Measurements from ENCODE around the gene CDT1.
"Not testable (repeated sequence)": the region's sequence is repeated elsewhere in the genome, so short reads cannot be mapped to it uniquely, and the experiment has no call there.

The CDT1 gene

DNA sequence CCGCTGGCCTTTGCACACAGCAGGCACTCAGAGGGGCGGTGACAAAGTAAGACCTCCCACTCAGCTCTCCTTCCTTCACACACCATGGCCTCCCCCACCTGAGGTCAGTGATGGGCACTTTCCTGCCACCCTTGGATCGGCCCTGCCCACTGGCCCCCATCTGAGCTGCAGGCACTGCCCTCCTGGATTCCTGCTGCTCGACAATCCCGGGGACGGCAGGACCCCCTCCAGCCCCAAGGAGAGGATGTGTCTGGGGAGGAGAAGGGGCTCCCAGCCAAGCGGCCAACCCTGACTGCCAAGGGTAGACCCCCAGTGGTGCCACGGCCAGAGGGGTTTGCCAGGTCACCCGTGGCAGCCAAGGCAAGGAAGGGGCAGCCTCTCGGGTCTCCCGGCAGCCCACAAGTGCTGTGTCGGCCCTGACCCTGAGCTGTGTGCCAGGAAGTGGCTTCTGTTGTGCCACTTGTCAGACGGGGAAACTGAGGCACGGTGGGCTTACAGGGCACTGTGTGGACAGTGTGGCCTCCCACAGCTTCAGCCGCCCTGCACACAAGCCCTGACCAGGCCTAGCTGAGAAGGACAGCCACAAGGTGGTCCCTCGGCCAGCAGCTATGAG lies 41.2 kb upstream of the CDT1 start:
- ATAC-seq (replicated peaks; ENCODE audit: extremely low read depth, poor library complexity, severe bottlenecking) (no peak), DNase-seq (ENCODE audit: low spot score in 2 of 2) (no peak)
- Mint-ChIP-seq H3K27me3 (no peaks in the 10 kb centered on the region), H3K9me3 (no peaks in the 10 kb centered on the region), H3K4me3 (no peak overlapping the region), H3K36me3 (ENCODE audit: insufficient read depth) (peaks cover 13% of the 10 kb centered on the region), H3K27ac (ENCODE audit: low read depth) (no peak overlapping the region), H3K4me1 (peaks cover 45% of the 10 kb centered on the region)

DNA sequence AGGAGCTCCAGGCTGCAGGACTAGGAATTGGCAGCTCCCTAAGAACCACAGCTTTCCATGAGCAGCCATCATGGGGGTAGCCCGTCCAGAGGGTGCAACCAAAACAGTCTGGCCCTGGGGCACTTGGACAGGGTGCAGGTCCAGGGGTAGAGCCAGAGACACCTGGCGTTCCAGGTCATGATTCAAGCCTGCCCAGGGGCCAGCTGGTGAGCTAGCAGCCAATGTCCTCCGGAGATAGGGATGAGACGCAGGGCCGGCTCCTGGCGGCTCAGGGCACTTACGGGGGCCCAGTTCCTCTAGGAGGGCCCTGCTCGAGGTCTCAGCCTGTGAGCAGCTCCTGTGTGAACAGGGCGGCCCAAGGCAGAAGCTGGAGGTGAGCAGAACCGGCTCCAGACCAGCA lies 40.6 kb upstream of the CDT1 start:
- H3K27ac Mint-ChIP-seq (ENCODE audit: low read depth) = no peak overlapping the region
- H3K4me1 Mint-ChIP-seq = peaks cover 49% of the 10 kb centered on the region
- no peaks in the 10 kb centered on the region for H3K9me3 Mint-ChIP-seq
- no peak overlapping the region for H3K4me3 Mint-ChIP-seq
- no peak for DNase-seq (ENCODE audit: low spot score in 2 of 2)
- ATAC-seq (replicated peaks; ENCODE audit: extremely low read depth, poor library complexity, severe bottlenecking) = no peak
- no peaks in the 10 kb centered on the region for H3K27me3 Mint-ChIP-seq
- peaks cover 13% of the 10 kb centered on the region for H3K36me3 Mint-ChIP-seq (ENCODE audit: insufficient read depth)

DNA sequence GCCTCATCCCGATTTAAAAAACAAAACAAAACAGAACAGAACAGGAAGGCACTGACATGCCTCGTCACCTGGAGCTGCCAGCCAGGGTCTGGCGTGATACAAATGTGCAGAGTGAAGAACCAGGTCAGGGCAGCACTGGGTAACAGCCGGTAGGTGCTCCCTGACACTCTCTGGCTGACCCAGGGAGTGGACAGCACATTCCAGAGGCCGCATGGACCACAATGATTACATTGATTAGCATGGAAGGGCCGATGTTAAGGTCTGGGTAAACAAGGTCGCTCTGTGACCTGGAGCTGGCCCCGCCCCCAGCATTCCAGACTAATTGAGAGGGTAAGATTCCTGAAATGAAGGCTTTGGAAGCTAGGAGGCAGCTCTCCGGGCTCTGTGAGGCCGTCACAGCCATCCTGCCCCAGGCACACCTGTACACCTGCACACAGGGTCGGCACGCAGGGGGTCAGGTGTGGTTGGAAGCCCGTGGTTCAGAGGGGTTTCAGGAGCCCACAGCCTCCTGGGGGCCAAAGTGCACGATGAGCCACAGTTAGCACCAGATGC lies 40.0 kb upstream of the CDT1 start:
- Mint-ChIP-seq H3K27me3 (no peaks in the 10 kb centered on the region), H3K4me1 (peaks cover 44% of the 10 kb centered on the region), H3K4me3 (no peak overlapping the region), H3K9me3 (no peaks in the 10 kb centered on the region), H3K36me3 (ENCODE audit: insufficient read depth) (peaks cover 13% of the 10 kb centered on the region), H3K27ac (ENCODE audit: low read depth) (no peak overlapping the region)
- ATAC-seq (replicated peaks; ENCODE audit: extremely low read depth, poor library complexity, severe bottlenecking) = no peak
- no peak for DNase-seq (ENCODE audit: low spot score in 2 of 2)

DNA sequence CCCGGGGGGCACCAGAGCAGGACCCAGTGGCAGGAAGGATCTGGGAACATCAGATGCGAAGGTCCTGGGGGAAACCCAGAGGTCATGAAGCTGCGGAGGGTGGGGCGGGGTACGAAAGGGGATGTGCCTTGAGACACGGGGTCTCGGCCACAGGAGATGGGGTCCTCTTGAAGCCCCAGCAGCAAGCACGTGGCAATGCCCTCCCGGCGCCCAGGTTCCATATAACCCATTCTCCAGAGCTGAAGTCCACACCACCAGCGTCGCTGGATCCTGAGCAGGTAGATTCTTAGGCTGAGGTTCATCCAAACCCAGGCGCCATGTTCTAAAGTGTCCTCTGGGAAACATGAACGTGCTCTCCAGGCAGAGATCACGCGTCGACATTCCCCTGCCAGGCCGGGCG lies 39.5 kb upstream of the CDT1 start:
- no peak overlapping the region for H3K27ac Mint-ChIP-seq (ENCODE audit: low read depth)
- H3K36me3 Mint-ChIP-seq (ENCODE audit: insufficient read depth) = peaks cover 13% of the 10 kb centered on the region
- DNase-seq (ENCODE audit: low spot score in 2 of 2) = no peak
- no peak for ATAC-seq (replicated peaks; ENCODE audit: extremely low read depth, poor library complexity, severe bottlenecking)
- no peaks in the 10 kb centered on the region for H3K9me3 Mint-ChIP-seq
- H3K4me3 Mint-ChIP-seq = no peak overlapping the region
- no peaks in the 10 kb centered on the region for H3K27me3 Mint-ChIP-seq
- H3K4me1 Mint-ChIP-seq = peaks cover 39% of the 10 kb centered on the region

DNA sequence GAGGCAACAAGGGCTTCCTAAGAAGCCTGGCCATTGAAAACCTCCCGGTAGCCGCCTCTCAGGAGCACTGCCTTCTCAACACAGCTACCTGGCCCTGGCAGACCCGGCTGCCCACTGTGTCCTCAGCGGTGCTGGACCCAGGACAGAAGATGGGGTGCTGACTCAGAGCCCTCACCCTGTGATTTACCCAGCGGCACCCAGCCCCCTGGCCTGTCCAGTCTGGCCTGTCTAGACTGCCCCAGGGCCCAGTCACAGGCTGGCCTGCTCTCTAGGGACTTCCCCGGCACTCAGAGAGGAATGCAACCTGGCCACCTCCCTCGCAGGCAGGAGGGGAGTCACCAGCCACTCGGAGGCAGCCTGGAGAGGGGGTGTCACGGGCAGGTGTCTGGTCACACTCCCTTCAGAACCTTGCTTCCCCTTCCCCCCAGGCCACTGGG lies 38.7 kb upstream of the CDT1 start:
- Mint-ChIP-seq H3K9me3 (no peaks in the 10 kb centered on the region), H3K4me3 (no peak overlapping the region), H3K27me3 (no peaks in the 10 kb centered on the region), H3K36me3 (ENCODE audit: insufficient read depth) (peaks cover 13% of the 10 kb centered on the region), H3K4me1 (peaks cover 37% of the 10 kb centered on the region), H3K27ac (ENCODE audit: low read depth) (no peak overlapping the region)
- DNase-seq (ENCODE audit: low spot score in 2 of 2) (no peak), ATAC-seq (replicated peaks; ENCODE audit: extremely low read depth, poor library complexity, severe bottlenecking) (no peak)

DNA sequence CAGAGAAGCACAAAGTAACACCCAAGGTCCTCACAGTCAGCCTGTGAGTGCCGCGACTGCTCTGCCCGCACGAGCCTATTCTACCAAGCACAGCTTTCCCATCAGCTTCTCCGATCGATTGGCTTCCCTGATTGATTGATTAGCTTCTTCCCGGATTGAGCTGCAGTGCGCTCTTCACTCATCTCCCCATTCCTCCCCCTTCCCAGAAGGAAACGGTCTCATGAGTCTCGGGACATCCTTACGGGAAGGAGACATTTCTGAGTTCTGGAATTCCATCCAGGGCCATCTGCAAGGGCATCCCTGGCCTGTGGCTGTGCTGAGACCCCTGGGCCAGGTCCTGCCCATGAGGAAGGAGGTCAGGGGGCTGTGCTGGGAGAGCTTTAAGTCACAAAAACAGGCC lies 36.6 kb upstream of the CDT1 start:
- H3K9me3 Mint-ChIP-seq = no peaks in the 10 kb centered on the region
- peaks cover 39% of the 10 kb centered on the region for H3K4me1 Mint-ChIP-seq
- H3K36me3 Mint-ChIP-seq (ENCODE audit: insufficient read depth) = peaks cover 13% of the 10 kb centered on the region
- ATAC-seq (replicated peaks; ENCODE audit: extremely low read depth, poor library complexity, severe bottlenecking) = no peak
- DNase-seq (ENCODE audit: low spot score in 2 of 2) = no peak
- no peaks in the 10 kb centered on the region for H3K27me3 Mint-ChIP-seq
- H3K27ac Mint-ChIP-seq (ENCODE audit: low read depth) = peak overlapping the region; percentile 74
- H3K4me3 Mint-ChIP-seq = no peak overlapping the region

DNA sequence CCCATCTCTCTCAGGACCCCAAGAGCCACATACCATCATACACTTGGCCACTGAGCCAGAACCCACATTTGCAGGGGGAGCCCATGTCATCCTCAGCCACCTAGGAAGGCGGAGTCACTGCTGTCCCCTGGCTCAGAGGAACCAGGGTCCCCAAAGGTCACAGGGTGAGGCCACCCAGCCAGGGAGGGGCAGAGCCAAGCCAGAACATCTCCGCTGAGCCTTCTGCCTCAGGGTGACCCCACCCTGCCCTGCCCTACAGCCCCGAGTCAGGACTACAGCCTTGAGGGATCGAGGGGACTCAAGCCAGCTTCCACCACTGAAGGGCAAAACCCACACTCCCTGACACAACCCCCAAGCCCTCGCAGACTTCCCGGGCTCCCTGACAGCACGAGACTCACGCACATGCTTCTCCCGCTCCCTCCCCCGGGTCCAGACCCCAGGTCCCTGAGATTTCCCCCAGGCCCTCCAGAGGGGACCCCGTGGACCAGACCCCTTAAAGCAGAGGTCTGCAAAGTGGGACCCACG lies 36.0 kb upstream of the CDT1 start:
- H3K27ac Mint-ChIP-seq (ENCODE audit: low read depth) = peak overlapping the region; percentile 74
- no peak overlapping the region for H3K4me3 Mint-ChIP-seq
- peaks cover 13% of the 10 kb centered on the region for H3K36me3 Mint-ChIP-seq (ENCODE audit: insufficient read depth)
- no peaks in the 10 kb centered on the region for H3K27me3 Mint-ChIP-seq
- no peak for DNase-seq (ENCODE audit: low spot score in 2 of 2)
- peaks cover 39% of the 10 kb centered on the region for H3K4me1 Mint-ChIP-seq
- no peaks in the 10 kb centered on the region for H3K9me3 Mint-ChIP-seq
- ATAC-seq (replicated peaks; ENCODE audit: extremely low read depth, poor library complexity, severe bottlenecking) = no peak

DNA sequence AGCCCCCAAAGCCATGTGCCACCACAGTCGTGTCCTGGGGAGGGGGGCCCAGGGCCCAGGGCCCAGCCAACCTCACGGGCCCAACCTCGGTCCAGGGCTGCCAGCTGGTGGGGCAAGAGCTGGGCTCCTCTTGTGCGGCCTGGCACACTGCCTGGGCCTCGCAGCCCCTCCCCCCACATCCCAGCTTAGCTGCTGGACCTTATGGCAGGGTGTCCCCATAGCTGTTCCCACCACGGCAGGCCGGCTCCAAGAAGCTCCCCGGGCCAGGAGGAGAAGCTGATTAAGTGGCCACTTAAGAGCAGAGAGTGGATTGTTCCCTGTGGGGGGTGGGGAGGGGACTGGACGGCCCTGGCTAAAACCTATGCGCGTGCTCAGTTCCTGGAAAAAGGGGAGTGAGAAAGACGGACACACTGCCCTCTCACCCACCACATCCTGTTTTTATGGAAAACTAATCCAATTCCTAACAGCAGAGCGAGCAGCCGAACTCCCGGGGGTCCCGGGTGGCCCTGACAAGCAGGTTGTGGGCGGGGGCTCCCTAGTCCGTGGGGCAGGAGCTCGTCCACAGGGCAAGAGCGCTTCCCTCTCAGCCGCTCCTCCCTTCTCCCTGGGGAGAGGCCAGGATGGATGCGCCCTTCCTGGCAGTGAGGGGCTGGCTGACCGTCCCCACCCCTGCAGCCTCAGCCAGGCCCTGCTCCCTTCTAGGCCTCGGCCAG lies 35.4 kb upstream of the CDT1 start:
- Mint-ChIP-seq H3K4me1 (peaks cover 40% of the 10 kb centered on the region), H3K27ac (ENCODE audit: low read depth) (no peak overlapping the region), H3K36me3 (ENCODE audit: insufficient read depth) (peaks cover 13% of the 10 kb centered on the region), H3K4me3 (no peak overlapping the region), H3K9me3 (no peaks in the 10 kb centered on the region), H3K27me3 (no peaks in the 10 kb centered on the region)
- no peak for ATAC-seq (replicated peaks; ENCODE audit: extremely low read depth, poor library complexity, severe bottlenecking)
- no peak for DNase-seq (ENCODE audit: low spot score in 2 of 2)

DNA sequence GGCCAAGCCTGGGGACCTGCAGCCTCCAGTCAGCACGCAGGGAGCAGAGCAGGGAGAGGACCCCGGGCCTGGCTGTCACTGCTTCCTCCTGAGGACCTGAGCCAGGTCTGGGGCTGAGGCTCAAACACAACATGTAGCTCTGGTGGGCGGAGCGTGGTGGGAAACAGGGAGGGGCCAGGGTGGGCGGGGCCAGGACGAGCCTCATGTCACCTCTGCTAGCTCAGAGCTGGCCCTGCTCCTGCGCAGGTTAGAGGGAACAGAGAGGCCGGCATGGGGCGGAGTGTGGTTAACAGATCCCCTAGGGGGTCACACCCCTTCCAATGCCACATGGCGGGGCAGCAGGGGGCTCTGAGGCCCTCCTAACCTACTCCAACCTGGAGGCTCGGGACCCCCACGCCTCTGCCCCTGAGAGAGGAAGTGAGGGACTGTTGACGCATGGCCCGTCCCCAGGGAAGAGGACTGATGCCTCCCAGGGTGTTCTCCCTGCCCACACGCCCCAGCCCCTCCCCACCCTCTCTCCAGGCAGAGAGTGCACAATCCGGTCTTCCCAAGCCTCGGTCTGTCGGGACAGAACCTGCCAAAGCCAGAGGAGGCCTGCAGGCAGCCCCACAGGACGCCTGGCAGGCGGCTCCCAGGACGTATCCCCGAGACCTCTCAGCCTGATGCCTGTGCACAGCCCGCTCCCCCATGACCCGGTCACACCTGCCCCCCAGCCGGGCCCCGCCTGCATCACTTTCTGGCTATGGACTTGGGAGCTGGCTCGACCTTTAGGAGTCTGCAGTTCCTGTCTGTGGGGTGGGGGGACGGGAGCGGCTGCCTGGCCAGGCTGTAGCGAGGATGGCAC lies 33.8 kb upstream of the CDT1 start:
- Mint-ChIP-seq H3K36me3 (ENCODE audit: insufficient read depth) (peaks cover 7% of the 10 kb centered on the region), H3K27ac (ENCODE audit: low read depth) (no peak overlapping the region), H3K27me3 (no peaks in the 10 kb centered on the region), H3K4me3 (peak overlapping the region; percentile 36), H3K9me3 (no peaks in the 10 kb centered on the region), H3K4me1 (peaks cover 33% of the 10 kb centered on the region)
- DNase-seq (ENCODE audit: low spot score in 2 of 2) (no peak), ATAC-seq (replicated peaks; ENCODE audit: extremely low read depth, poor library complexity, severe bottlenecking) (no peak)

DNA sequence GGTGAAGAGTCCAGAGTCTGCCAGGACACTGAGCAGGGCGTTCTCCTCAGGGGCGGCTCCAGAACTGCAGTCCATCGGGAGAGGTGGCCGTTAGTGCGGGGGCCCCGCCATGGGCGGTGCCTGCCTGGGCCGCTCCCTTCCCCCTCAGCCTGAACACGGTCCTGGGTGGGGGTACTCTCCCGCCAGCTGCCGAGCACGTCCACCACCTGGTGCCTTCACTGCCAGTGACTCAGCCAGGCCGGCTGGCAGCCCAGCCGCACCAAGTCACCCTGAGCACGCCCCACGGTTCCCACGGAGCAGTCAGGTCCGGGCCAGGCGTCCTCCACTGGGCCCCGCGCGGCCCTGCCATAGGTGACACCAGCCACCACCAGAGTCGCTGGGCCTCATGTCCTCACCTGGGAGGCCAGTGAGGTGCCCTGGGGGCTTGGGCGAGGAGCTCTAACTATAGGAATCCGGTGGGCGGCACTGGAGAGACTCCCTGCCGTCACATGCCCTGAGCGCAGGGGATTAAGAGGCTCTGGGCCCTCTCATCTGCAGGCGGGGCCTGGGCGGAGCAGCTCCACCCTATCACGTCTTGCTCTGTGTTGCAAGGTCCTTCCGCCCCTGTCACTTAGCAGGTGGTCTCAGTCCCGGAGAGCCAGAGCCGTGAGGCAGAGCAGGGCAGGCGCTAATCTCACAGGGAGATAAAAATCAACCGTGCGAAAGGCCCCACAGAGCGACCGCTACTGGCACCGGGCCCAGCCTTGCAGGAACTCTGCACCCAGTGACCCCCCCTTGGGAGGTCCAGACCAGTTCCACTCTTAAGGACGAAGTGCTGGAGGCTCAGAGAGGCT lies 32.9 kb upstream of the CDT1 start:
- ATAC-seq (replicated peaks; ENCODE audit: extremely low read depth, poor library complexity, severe bottlenecking) = peak; percentile 56

DNA sequence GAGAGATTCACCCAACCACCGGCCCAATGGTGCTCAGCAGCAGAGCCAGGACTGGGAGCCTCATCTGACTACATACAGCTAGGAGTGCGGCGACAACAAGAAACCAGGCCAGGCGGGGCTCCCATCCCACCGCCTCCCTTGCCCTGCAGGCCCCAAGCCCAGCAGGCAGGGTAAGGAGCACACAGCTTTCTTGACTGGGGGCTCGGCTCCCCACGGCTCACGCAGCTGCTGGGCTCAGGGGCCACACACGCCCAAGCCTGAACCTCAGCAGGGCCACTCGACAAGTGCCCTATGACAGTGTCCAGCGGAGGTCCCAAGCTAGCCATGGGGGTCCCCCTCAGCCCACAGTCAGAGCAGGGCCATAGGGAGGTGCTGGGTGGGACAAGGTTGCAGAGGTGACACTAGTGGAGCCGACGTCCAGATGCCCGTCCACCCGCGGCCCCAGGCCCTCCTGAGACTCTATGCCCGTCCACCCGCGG lies 32.3 kb upstream of the CDT1 start:
- H3K9me3 Mint-ChIP-seq = no peaks in the 10 kb centered on the region
- no peak overlapping the region for H3K4me3 Mint-ChIP-seq
- peaks cover 28% of the 10 kb centered on the region for H3K4me1 Mint-ChIP-seq
- H3K36me3 Mint-ChIP-seq (ENCODE audit: insufficient read depth) = peaks cover 3% of the 10 kb centered on the region
- no peak for ATAC-seq (replicated peaks; ENCODE audit: extremely low read depth, poor library complexity, severe bottlenecking)
- no peak for DNase-seq (ENCODE audit: low spot score in 2 of 2)
- no peaks in the 10 kb centered on the region for H3K27me3 Mint-ChIP-seq
- H3K27ac Mint-ChIP-seq (ENCODE audit: low read depth) = no peak overlapping the region

More for the DNA sequence above, 32.9 kb upstream of the CDT1 start:
- Mint-ChIP-seq H3K4me1 (peaks cover 33% of the 10 kb centered on the region), H3K27ac (ENCODE audit: low read depth) (no peak overlapping the region), H3K36me3 (ENCODE audit: insufficient read depth) (peaks cover 8% of the 10 kb centered on the region), H3K27me3 (no peaks in the 10 kb centered on the region), H3K4me3 (no peak overlapping the region), H3K9me3 (no peaks in the 10 kb centered on the region)
- no peak for DNase-seq (ENCODE audit: low spot score in 2 of 2)

DNA sequence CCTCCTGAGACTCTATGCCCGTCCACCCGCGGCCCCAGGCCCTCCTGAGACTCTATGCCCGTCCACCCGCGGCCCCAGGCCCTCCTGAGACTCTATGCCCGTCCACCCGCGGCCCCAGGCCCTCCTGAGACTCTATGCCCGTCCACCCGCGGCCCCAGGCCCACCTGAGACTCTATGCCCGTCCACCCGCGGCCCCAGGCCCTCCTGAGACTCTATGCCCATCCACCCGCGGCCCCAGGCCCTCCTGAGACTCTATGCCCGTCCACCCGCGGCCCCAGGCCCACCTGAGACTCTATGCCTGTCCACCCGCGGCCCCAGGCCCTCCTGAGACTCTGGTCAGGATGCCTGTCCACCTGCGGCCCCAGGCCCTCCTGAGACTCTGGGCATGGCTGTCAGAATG lies 31.8 kb upstream of the CDT1 start:
- H3K9me3 Mint-ChIP-seq; H3K36me3 Mint-ChIP-seq (ENCODE audit: insufficient read depth); ATAC-seq (replicated peaks; ENCODE audit: extremely low read depth, poor library complexity, severe bottlenecking); H3K27me3 Mint-ChIP-seq; DNase-seq (ENCODE audit: low spot score in 2 of 2); H3K4me3 Mint-ChIP-seq: not testable (repeated sequence)
- peak overlapping the region; percentile 79 for H3K27ac Mint-ChIP-seq (ENCODE audit: low read depth)
- peaks cover 28% of the 10 kb centered on the region for H3K4me1 Mint-ChIP-seq

Data from central memory CD8-positive, alpha-beta T cell (primary cell).